IPS-11a (cell line): ENCODE measurements around the gene TMEM131.
"Not testable (repeated sequence)": the region's sequence is repeated elsewhere in the genome, so short reads cannot be mapped to it uniquely, and the experiment has no call there.

Experiments
- H3K4me3 ChIP-seq: one replicate; pipeline ENCODE4 v1.5.1; 2013; ENCODE audit warnings: low read depth, low read length, control low read depth

The TMEM131 gene

GRCh38 chr2:97871096-97871780 lies 124.5 kb downstream of the TMEM131 start:
- H3K4me3 ChIP-seq: no peak overlapping the region

- H3K4me3 ChIP-seq: no peak overlapping the region
These were observed 125.3 kb downstream of the TMEM131 start for GRCh38 chr2:97870396-97870843.

DNA sequence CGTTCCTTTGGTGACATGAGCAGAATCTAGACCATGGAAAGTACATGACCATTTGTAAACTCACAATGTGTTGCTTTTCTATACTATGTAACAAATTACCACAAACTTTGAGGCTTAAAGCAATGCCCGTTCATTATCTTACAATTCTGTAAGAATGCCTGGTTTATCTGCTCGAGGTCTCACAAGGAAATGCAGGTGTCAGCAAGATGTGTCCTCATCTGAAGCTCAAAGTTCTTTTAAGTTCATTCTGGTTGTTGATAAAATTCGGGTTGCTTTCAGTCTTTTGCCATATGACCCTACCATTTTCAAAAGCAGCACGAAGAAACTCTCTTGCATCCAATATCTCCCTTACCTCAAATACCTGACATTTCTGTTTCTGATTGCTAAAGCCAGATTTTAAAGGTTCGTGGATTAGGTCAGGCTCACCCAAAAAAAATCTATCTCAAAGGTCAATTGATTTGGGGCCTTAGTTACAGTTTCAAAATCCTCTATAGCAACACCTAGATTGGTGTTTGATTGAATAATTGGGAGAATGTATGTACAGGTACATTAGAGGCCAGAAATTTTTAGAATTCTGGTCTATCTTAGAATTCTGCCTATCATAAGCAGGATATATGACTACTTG lies 125.9 kb downstream of the TMEM131 start:
- H3K4me3 ChIP-seq: no peak overlapping the region

- no peak overlapping the region for H3K4me3 ChIP-seq
These were observed 126.6 kb downstream of the TMEM131 start for GRCh38 chr2:97868986-97869721.

DNA sequence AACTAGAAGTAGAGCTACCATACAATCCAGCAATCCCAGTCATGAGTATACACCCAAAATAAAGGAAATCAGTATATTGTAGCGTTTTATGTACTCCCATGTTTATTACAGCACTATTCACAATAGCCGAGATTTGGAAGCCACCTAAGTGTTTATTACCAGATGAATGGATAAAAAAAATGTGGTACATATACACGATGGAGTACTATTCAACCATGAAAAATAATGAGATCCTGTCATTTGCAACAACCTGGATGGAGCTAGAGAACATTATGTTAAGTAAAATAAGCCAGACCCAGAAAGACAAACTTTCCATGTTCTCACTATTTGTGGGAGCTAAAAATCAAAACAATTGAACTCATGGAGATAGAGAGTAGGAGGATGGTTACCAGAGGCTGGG lies 131.9 kb downstream of the TMEM131 start:
- H3K4me3 ChIP-seq: no peak overlapping the region

- no peak overlapping the region for H3K4me3 ChIP-seq
These were observed 134.6 kb downstream of the TMEM131 start for GRCh38 chr2:97861177-97861576.

GRCh38 chr2:97858442-97858841 lies 137.3 kb downstream of the TMEM131 start:
- no peak overlapping the region for H3K4me3 ChIP-seq

DNA sequence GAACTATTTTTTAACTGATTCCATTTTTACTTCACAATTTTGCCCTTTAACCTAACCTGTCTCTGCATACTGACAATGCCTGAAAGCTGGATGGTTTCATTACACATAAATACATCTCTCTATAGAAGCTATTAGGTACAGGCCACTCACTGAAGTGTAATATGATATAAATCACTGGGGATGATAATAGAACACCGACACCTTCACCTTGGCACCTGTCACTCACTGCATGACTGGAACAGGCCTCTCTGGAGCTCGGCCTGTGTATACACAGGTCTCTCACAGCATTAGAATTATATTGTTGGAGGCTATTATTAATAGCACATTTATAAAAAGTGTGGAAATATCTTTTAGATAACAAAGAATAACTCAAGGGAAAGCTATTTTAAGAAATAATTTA lies 138.2 kb downstream of the TMEM131 start:
- no peak overlapping the region for H3K4me3 ChIP-seq

DNA sequence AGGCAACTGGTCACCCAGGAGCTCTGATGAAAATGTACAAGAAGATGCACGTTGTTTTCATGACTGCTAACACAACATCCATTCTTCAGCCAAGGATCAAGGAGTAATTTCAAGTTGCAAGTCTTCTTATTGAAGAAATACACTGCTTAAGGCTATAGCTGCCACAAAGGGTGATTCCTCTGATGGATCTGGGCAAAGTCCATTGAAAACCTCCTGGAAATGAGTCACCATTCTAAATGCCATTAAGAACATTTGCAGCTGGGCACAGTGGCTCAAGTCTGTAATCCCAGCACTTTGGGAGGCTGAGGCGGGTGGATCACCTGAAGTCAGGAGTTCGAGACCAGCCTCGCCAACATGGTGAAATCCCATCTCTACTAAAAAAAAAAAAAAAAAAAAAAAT lies 142.7 kb downstream of the TMEM131 start:
- not testable (repeated sequence) for H3K4me3 ChIP-seq

DNA sequence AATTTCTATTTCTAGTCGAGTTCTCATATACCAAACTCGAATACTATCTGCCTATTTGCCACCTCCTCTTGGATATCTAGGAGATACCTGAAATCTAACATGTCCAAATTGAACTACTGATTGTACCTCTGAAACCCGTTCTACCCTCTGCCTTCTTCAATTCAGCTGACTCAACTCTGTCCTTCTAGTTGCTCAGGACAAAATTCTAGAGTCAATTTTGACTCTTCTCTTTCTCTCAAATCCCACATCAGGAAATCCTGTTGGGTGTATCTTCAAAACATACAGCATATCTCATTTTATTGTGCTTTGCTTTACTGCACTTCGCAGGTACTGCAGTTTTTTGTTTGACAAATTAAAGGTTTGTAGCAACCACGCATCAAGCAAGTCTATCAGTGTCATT lies 144.6 kb downstream of the TMEM131 start:
- no peak overlapping the region for H3K4me3 ChIP-seq

DNA sequence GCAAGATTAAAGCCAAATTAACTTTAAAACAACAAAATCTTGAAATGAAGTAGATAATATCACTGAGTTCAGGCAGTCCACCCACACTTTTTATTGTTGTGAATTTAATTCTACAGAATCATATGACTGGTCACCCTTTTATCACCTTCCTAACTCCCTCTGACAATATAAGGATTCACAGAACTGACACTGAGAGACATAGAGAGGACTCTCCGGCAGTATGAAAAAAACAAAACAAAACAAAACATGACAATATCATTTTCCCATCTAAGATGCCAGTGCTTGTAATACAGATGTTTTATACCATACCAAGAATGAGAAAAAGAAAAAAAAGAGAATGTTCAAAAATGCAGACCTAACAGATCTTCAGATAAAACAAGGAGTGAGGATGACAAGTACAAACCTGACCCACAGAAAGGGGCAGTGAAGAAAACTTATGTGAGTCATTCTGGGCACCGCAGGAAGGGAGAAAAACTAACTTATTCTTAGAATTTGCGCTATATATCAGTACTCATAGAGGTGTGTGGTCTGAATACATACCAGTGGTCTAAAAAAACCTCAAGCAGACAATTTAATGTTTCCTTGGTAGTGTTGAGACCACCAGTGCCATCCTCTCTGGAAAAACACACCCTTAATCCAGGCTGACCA lies 145.7 kb downstream of the TMEM131 start:
- H3K4me3 ChIP-seq: no peak overlapping the region

GRCh38 chr2:97848306-97848705 lies 147.4 kb downstream of the TMEM131 start:
- H3K4me3 ChIP-seq: no peak overlapping the region

DNA sequence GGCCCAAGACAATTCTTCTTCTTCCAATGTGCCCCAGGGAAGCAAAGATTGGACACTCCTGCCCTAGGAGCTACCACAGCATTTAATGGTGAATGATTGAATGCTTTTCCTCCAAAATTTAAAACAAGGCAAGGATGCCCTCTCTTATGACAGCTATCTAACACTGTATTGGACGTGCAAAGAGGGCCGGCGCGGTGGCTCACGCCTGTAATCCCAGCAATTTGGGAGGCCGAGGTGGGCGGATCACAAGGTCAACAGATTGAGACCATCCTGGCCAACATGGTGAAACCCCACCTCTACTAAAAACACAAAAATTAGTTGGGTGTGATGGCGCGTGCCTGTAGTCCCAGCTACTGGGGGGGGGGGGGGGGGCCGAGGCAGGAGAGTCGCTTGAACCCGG lies 149.0 kb downstream of the TMEM131 start:
- not testable (repeated sequence) for H3K4me3 ChIP-seq

- no peak overlapping the region for H3K4me3 ChIP-seq
These were observed 149.9 kb downstream of the TMEM131 start for GRCh38 chr2:97845818-97846217.

DNA sequence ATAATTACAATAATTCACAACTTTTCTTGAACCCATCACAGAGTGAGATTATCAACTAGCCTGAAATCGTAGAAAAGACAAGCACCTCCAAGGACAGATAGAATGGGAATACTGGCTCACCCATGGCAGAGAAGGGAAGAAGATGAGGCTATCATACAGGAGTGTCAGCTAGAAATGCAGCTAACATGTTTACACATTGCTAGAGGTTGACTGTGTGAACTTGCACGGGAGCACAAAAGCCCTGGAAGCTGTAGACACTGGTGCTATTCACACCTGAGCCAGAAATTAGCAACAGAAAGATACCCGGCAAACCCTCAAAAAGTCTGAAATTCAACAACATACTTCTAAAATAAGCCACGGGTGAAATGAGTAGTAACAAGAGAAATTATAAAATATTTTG lies 150.6 kb downstream of the TMEM131 start:
- H3K4me3 ChIP-seq: no peak overlapping the region

DNA sequence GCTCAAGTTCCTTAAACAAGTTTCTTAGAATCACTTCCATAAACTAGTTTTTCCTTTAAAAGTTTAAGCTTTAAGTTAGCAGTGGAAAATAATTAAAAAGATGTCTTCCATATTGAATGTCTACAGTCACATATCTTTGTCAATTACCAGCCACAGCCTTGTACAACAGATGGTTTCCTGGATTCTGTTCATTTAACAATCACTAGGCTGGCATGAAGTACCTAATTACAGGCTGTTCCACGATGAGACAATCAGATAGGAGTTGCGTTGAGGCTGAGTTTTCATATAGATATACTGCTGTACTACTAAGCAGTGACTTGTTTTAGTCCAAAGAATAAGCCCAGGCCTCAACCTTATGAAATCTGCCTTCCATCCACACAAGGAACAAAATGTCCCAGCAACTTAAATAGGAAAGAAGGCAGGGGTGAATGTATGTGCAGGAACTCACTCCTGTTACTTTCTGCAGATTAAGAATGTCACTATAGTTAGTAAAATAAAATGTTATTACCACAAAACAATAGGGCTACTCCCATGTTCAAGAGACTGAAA lies 151.4 kb downstream of the TMEM131 start:
- H3K4me3 ChIP-seq: no peak overlapping the region

GRCh38 chr2:97840198-97840597 lies 155.6 kb downstream of the TMEM131 start:
- H3K4me3 ChIP-seq: no peak overlapping the region

- H3K4me3 ChIP-seq: no peak overlapping the region
These were observed 161.1 kb downstream of the TMEM131 start for GRCh38 chr2:97834610-97835009.

DNA sequence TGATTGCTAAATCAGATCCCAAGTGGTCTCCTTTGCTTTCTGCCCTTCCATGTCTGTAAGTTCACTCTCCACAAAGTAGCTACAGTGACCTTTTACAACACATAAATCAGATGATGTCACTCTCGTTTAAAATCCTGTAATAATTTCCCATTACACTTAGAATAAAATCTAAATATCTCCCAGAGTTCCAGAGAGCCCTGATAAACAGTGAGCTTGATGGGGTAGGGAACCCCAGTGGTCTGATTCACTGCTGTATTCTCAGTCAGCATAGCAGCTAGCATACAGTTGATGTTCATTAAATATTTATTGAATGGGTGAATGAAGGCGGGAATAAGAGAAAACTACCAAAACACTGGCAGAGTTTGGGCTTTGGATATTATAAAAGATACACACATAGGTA lies 164.6 kb downstream of the TMEM131 start:
- H3K4me3 ChIP-seq: no peak overlapping the region

- not testable (repeated sequence) for H3K4me3 ChIP-seq
These were observed 166.5 kb downstream of the TMEM131 start for GRCh38 chr2:97829255-97829654.

DNA sequence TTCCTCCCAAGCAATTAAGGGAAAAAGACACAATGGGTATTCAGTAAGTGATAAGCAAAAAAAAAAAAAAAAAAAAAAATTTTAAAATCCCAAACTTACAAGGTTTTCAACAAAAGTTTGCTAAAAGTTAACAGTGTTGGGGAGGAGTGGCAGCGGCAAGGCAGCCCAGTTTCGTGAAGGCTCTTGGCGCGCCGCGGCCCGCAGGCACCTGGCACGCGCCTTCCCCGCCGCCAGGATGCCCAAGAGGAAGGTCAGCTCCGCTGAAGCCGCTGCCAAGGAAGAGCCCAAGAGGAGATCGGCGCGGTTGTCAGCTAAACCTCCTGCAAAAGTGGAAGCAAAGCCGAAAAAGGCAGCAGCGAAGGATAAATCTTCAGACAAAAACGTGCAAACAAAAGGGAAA lies 168.7 kb downstream of the TMEM131 start:
- not testable (repeated sequence) for H3K4me3 ChIP-seq
